Measurements from ENCODE around the gene FBXW11. TPM values are rescaled to one million over a fixed set of nuclear protein-coding genes. Genes with fewer than 3 reads are reported as not detected.

The FBXW11 gene
- total and polyA plus RNA-seq, 10 of the 15 experiments (the other 5 are each of a cell fraction or from before 2014, with no cell fraction given): 4.3 to 61.5 (median 40.0) TPM

DNA sequence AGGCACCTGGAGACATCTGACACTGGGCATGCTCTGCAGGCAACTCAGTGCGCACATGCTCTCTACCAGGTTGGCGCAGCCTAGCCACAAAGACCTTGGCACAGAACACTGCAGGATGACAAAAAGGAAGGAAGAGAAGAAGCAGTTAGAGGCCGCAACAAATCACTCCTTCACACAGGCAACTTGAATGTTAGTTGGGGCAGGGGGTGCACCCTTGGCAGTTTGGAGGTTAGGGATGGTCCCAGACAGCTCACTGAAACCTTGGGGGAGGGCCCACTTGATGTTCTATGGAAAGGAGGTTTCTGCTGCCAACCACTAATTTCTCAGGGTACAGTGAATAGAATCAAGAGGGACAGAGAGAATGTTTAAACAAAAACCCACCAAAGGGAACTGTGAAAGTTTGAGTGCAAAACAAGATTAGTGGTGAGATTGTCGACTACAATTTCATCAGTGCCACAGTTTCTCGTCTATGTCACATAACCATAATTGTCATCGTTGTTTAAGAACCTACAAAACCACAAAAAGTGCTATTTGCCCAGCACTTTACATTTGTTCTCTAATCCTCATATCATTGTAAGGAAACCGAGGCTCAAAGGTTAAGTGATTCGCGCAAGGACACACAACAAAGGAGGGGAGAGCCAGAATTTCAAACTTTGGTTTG is 48.7 kb downstream of the FBXW11 start (continued):
- TF ChIP-seq BCL11A (IDR thresholded peaks at IDR 0.05; ENCODE audit: low read depth, low read length) (peak; percentile 21; the same call in 1 of the 2 replicates), EP300 (IDR thresholded peaks at IDR 0.05; ENCODE audit: borderline replicate concordance in 1 of 2, control insufficient read depth in 1 of 2, low read depth in 2 of 2, low read length in 2 of 2) (peak; percentile 42 to 53; a peak in 2 of 4 replicates), NBN (IDR thresholded peaks at IDR 0.05) (0 out of 2 replicates have a peak, but pooled peaks have one; percentile 39), PAX5 (IDR thresholded peaks at IDR 0.05; ENCODE audit: borderline replicate concordance, low read depth, low read length) (no peak), ESRRA (IDR thresholded peaks at IDR 0.05; ENCODE audit: low read length) (no peak), IKZF2 (IDR thresholded peaks at IDR 0.05) (peak; percentile 70 to 78), ZNF24 (IDR thresholded peaks at IDR 0.05) (0 out of 2 replicates have a peak, but pooled peaks have one; percentile 27), NRF1 (conservative IDR thresholded peaks at IDR 0.05; ENCODE audit: low read depth, low read length) (no peak), SPI1 (IDR thresholded peaks at IDR 0.05; ENCODE audit: borderline replicate concordance, insufficient read depth, low read depth, low read length) (peak; percentile 48; the same call in 1 of the 2 replicates), ZZZ3 (IDR thresholded peaks at IDR 0.05; ENCODE audit: control insufficient read depth, insufficient read length, low read depth) (no peak), ATF7 (IDR thresholded peaks at IDR 0.05; ENCODE audit: low read depth) (peak; percentile 71; the same call in 1 of the 2 replicates), NR2F1 (conservative IDR thresholded peaks at IDR 0.05) (peak; percentile 45; the same call in 1 of the 2 replicates), TCF12 (IDR thresholded peaks at IDR 0.05; ENCODE audit: low read depth, low read length) (no peak), IKZF1 (conservative IDR thresholded peaks at IDR 0.05) (peak; percentile 59; the same call in 1 of the 2 replicates), TBL1XR1 (IDR thresholded peaks at IDR 0.05; ENCODE audit: low read depth, low read length) (no peak), MEF2A (IDR thresholded peaks at IDR 0.05; ENCODE audit: insufficient read depth, low read depth, low read length) (no peak), CBFB (IDR thresholded peaks at IDR 0.05; ENCODE audit: low read depth) (0 out of 2 replicates have a peak, but pooled peaks have one; percentile 20), WRNIP1 (IDR thresholded peaks at IDR 0.05; ENCODE audit: borderline replicate concordance, low read depth, low read length) (no peak), EED (IDR thresholded peaks at IDR 0.05; ENCODE audit: low read depth) (0 out of 2 replicates have a peak, but pooled peaks have one; percentile 25)
- TF ChIP-seq, protein P1, sequence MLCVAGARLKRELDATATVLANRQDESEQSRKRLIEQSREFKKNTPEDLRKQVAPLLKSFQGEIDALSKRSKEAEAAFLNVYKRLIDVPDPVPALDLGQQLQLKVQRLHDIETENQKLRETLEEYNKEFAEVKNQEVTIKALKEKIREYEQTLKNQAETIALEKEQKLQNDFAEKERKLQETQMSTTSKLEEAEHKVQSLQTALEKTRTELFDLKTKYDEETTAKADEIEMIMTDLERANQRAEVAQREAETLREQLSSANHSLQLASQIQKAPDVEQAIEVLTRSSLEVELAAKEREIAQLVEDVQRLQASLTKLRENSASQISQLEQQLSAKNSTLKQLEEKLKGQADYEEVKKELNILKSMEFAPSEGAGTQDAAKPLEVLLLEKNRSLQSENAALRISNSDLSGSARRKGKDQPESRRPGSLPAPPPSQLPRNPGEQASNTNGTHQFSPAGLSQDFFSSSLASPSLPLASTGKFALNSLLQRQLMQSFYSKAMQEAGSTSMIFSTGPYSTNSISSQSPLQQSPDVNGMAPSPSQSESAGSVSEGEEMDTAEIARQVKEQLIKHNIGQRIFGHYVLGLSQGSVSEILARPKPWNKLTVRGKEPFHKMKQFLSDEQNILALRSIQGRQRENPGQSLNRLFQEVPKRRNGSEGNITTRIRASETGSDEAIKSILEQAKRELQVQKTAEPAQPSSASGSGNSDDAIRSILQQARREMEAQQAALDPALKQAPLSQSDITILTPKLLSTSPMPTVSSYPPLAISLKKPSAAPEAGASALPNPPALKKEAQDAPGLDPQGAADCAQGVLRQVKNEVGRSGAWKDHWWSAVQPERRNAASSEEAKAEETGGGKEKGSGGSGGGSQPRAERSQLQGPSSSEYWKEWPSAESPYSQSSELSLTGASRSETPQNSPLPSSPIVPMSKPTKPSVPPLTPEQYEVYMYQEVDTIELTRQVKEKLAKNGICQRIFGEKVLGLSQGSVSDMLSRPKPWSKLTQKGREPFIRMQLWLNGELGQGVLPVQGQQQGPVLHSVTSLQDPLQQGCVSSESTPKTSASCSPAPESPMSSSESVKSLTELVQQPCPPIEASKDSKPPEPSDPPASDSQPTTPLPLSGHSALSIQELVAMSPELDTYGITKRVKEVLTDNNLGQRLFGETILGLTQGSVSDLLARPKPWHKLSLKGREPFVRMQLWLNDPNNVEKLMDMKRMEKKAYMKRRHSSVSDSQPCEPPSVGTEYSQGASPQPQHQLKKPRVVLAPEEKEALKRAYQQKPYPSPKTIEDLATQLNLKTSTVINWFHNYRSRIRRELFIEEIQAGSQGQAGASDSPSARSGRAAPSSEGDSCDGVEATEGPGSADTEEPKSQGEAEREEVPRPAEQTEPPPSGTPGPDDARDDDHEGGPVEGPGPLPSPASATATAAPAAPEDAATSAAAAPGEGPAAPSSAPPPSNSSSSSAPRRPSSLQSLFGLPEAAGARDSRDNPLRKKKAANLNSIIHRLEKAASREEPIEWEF (IDR thresholded peaks at IDR 0.05; ENCODE audit: insufficient replicate concordance, low read depth, low read length): peak; percentile 16
- TF ChIP-seq, protein P2, sequence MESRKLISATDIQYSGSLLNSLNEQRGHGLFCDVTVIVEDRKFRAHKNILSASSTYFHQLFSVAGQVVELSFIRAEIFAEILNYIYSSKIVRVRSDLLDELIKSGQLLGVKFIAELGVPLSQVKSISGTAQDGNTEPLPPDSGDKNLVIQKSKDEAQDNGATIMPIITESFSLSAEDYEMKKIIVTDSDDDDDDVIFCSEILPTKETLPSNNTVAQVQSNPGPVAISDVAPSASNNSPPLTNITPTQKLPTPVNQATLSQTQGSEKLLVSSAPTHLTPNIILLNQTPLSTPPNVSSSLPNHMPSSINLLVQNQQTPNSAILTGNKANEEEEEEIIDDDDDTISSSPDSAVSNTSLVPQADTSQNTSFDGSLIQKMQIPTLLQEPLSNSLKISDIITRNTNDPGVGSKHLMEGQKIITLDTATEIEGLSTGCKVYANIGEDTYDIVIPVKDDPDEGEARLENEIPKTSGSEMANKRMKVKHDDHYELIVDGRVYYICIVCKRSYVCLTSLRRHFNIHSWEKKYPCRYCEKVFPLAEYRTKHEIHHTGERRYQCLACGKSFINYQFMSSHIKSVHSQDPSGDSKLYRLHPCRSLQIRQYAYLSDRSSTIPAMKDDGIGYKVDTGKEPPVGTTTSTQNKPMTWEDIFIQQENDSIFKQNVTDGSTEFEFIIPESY (IDR thresholded peaks at IDR 0.05): no peak
